Testis (tissue), 3 donors: ENCODE results near the gene ATP6V1B1. TPM values are rescaled to one million over a fixed set of nuclear protein-coding genes. Genes with fewer than 3 reads are reported as not detected.

Experiments
- DNase-seq: peaks from one replicate; pipeline ENCODE4 v3.0.0-alpha.2; 2019
- H3K27ac ChIP-seq, 2 donors: fragments of 200-600 bp; sonication (generic); one replicate each; pipeline ENCODE4 v1.5.1; 2019
- H3K27me3 ChIP-seq: fragments of 200-600 bp; sonication (generic); one replicate; pipeline ENCODE4 v1.5.1; 2019
- H3K36me3 ChIP-seq: fragments of 200-600 bp; sonication (generic); one replicate; pipeline ENCODE4 v1.5.1; 2017; ENCODE audit warnings: low read depth; ENCODE audit errors: missing control alignments
- H3K4me1 ChIP-seq: fragments of 200-600 bp; sonication (generic); one replicate; pipeline ENCODE4 v1.5.1; 2019
- H3K4me3 ChIP-seq, 2 donors: fragments of 200-600 bp; sonication (generic); one replicate each; pipeline ENCODE4 v1.5.1; 2017 to 2019
- H3K9me3 ChIP-seq: fragments of 200-600 bp; sonication (generic); one replicate; pipeline ENCODE4 v1.5.1; 2017
- CTCF ChIP-seq, 3 experiments: fragments of 450-650 bp in 2 of 3; fragments of 200-600 bp in 1 of 3; sonication (generic) in 1 of 3; IDR thresholded peaks; one replicate each; pipeline ENCODE4 v1.5.1; 2016 to 2019; ENCODE audit warnings: antibody characterized with exemption in 3 of 3, mild to moderate bottlenecking in 2 of 3, moderate library complexity in 1 of 3
- POLR2A ChIP-seq: fragments of 450-650 bp; IDR thresholded peaks from one replicate; pipeline ENCODE4 v1.6.1; 2017; ENCODE audit warnings: antibody characterized with exemption, mild to moderate bottlenecking, moderate library complexity
- WGBS, 2 donors: methylation state at CpG; one replicate each; pipeline ENCODE4 v1.1.5; 2018; 5-methylcytosine and 5-hydroxymethylcytosine counted together
- intact Hi-C: fragments of 100-400 bp; cut with DNase I; formaldehyde crosslinking; loops from one replicate; pipeline ENCODE4 v1.15.1; 2023; ENCODE audit warnings: low total_unique reads
- polyA plus RNA-seq: library from polyadenylated mRNA; stranded (reverse); fragments of 350-450 nt; fragmentation: Illumina TruSeq; extraction: RNeasy Lipid Tissue Mini Kit (QIAGEN cat#74804); gene quantifications from one replicate; pipeline ENCODE4 v1.2.3, GENCODE V29; 2014; ENCODE audit warnings: low read depth, low replicate concordance; ENCODE audit not compliant: insufficient read depth
- total RNA-seq, 2 donors: library from RNA; depleted of rRNA; stranded (reverse); fragments of >200 nt; gene quantifications; one replicate each; pipeline ENCODE4 v1.2.3, GENCODE V29; 2016

Gene ATP6V1B1
- total and polyA plus RNA-seq, 3 donors from 2014 or later, result 1.7 to 2.9 TPM; not detected in 1

- no peaks in the 10 kb centered on the region for H3K27me3 ChIP-seq
- H3K4me3 ChIP-seq, result no peak overlapping the region
- 95 to 100% methylated on average over 5 of the region's 5 CpGs for WGBS, 2 donors
- no peak for TF ChIP-seq CTCF (IDR thresholded peaks at IDR 0.05)
- H3K9me3 ChIP-seq, result no peaks in the 10 kb centered on the region
- no peak for DNase-seq
- H3K27ac ChIP-seq, result no peak overlapping the region
- peaks cover 15% of the 10 kb centered on the region for H3K4me1 ChIP-seq
- intact Hi-C loops, result no loop called here
- H3K36me3 ChIP-seq, result peaks cover 4% of the 10 kb centered on the region
These were observed 55.4 kb downstream of the ATP6V1B1 start for GRCh38 chr2:70991142-70991541.

GRCh38 chr2:70991742-70992141, 56.0 kb downstream of the ATP6V1B1 start:
- H3K27me3 ChIP-seq, result no peaks in the 10 kb centered on the region
- no peak overlapping the region for H3K4me3 ChIP-seq
- TF ChIP-seq POLR2A, result no peak
- no peak for TF ChIP-seq CTCF (IDR thresholded peaks at IDR 0.05)
- peaks cover 15% of the 10 kb centered on the region for H3K4me1 ChIP-seq
- H3K27ac ChIP-seq, result no peak overlapping the region
- intact Hi-C loops, result no loop called here
- peaks cover 4% of the 10 kb centered on the region for H3K36me3 ChIP-seq
- 89 to 92% methylated on average over 9 of the region's 9 CpGs for WGBS, 2 donors
- no peak for DNase-seq
- no peaks in the 10 kb centered on the region for H3K9me3 ChIP-seq

GRCh38 chr2:70992945-70993853, 57.5 kb downstream of the ATP6V1B1 start:
- H3K27ac ChIP-seq, result no peak overlapping the region
- intact Hi-C loops, result no loop called here
- TF ChIP-seq CTCF (IDR thresholded peaks at IDR 0.05), result no peak
- TF ChIP-seq POLR2A, result no peak
- peak overlapping the region; percentile 94 to 98 for H3K4me3 ChIP-seq
- H3K27me3 ChIP-seq, result no peaks in the 10 kb centered on the region
- 74 to 81% methylated on average over 11 to 12 of the region's 12 CpGs for WGBS, 2 donors
- peaks cover 3% of the 10 kb centered on the region for H3K36me3 ChIP-seq
- no peak for DNase-seq
- peaks cover 15% of the 10 kb centered on the region for H3K4me1 ChIP-seq
- no peaks in the 10 kb centered on the region for H3K9me3 ChIP-seq

GRCh38 chr2:70994009-70994698, 58.5 kb downstream of the ATP6V1B1 start:
- H3K27me3 ChIP-seq, result no peaks in the 10 kb centered on the region
- WGBS, 2 donors, result 0 to 1% methylated on average over 25 to 46 of the region's 49 CpGs
- intact Hi-C loops, result no loop called here
- DNase-seq, result peak; percentile 36
- no peak for TF ChIP-seq CTCF (IDR thresholded peaks at IDR 0.05)
- TF ChIP-seq POLR2A, result no peak
- peaks cover 15% of the 10 kb centered on the region for H3K4me1 ChIP-seq
- no peaks in the 10 kb centered on the region for H3K36me3 ChIP-seq
- peak overlapping the region; percentile 70 to 80 for H3K27ac ChIP-seq
- peak overlapping the region; percentile 94 to 98 for H3K4me3 ChIP-seq
- H3K9me3 ChIP-seq, result no peaks in the 10 kb centered on the region
